Osteocyte (in vitro differentiated cells): Measurements from ENCODE around the gene TCF25. TPM values are rescaled to one million over a fixed set of nuclear protein-coding genes. Genes with fewer than 3 reads are reported as not detected.

Source experiments
- DNase-seq: peaks from one replicate; pipeline ENCODE4 v3.0.0; 2021; ENCODE audit warnings: mixed read lengths; ENCODE audit not compliant: unreplicated experiment; ENCODE audit errors: extremely low spot score
- H3K27ac Mint-ChIP-seq: one replicate; pipeline ENCODE4 v1.8.0; 2021; ENCODE audit warnings: mild to moderate bottlenecking, mixed read lengths; ENCODE audit not compliant: unreplicated experiment
- H3K27me3 Mint-ChIP-seq: one replicate; pipeline ENCODE4 v1.8.0; 2021; ENCODE audit warnings: mixed read lengths; ENCODE audit not compliant: unreplicated experiment
- H3K36me3 Mint-ChIP-seq: one replicate; pipeline ENCODE4 v1.8.0; 2021; ENCODE audit warnings: mixed read lengths; ENCODE audit not compliant: unreplicated experiment
- H3K4me1 Mint-ChIP-seq: one replicate; pipeline ENCODE4 v1.8.0; 2021; ENCODE audit warnings: mixed read lengths; ENCODE audit not compliant: unreplicated experiment
- H3K4me3 Mint-ChIP-seq: one replicate; pipeline ENCODE4 v1.8.0; 2021; ENCODE audit warnings: mild to moderate bottlenecking, moderate library complexity, mixed read lengths; ENCODE audit not compliant: unreplicated experiment
- H3K9me3 Mint-ChIP-seq: one replicate; pipeline ENCODE4 v1.8.0; 2021; ENCODE audit warnings: mixed read lengths; ENCODE audit not compliant: unreplicated experiment
- total RNA-seq: library from RNA; stranded (reverse); gene quantifications from 2 replicates; pipeline ENCODE4 v1.2.1, GENCODE V29; 2021
- TF ChIP-seq, protein P1 (sequence below): fragments of 200-600 bp; sonication (generic); IDR thresholded peaks from 2 replicates; pipeline ENCODE4 v1.5.0; 2021; ENCODE audit warnings: antibody characterized with exemption, mild to moderate bottlenecking, moderate library complexity

The TCF25 gene
- total RNA-seq, 1 donor from 2014 or later, result 251 TPM

DNA sequence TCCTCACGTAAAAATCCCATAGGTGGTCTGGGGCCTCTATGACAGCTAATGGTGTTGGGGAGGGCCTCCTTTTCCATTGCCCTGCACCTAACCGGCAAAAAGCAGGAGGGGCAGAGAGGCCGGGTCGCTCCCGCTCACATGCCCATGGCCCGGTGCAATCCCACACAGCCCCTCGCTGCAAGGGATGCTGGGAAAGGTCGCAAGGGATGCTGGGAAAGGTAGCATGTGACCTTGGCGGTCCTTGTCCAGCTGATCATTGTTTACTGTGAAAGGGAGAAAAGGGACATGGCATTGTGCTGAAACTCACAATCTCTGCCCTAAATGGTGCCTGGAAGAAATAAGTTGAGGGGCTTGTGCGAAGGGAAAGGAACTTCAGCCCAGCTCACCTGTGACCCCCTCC lies 85.2 kb downstream of the TCF25 start:
- no peak for DNase-seq
- Mint-ChIP-seq H3K27ac (no peak overlapping the region), H3K36me3 (peaks cover 25% of the 10 kb centered on the region), H3K27me3 (no peaks in the 10 kb centered on the region), H3K4me3 (no peak overlapping the region), H3K4me1 (no peaks in the 10 kb centered on the region), H3K9me3 (no peaks in the 10 kb centered on the region)
- TF ChIP-seq, protein P1, sequence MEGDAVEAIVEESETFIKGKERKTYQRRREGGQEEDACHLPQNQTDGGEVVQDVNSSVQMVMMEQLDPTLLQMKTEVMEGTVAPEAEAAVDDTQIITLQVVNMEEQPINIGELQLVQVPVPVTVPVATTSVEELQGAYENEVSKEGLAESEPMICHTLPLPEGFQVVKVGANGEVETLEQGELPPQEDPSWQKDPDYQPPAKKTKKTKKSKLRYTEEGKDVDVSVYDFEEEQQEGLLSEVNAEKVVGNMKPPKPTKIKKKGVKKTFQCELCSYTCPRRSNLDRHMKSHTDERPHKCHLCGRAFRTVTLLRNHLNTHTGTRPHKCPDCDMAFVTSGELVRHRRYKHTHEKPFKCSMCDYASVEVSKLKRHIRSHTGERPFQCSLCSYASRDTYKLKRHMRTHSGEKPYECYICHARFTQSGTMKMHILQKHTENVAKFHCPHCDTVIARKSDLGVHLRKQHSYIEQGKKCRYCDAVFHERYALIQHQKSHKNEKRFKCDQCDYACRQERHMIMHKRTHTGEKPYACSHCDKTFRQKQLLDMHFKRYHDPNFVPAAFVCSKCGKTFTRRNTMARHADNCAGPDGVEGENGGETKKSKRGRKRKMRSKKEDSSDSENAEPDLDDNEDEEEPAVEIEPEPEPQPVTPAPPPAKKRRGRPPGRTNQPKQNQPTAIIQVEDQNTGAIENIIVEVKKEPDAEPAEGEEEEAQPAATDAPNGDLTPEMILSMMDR, result no peak

- no peak overlapping the region for H3K4me3 Mint-ChIP-seq
These were observed 87.6 kb downstream of the TCF25 start for GRCh38 chr16:89960966-89961365.

More at GRCh38 chr16:89960966-89961365, 87.6 kb downstream of the TCF25 start:
- TF ChIP-seq, protein P1, result no peak
- no peaks in the 10 kb centered on the region for H3K27me3 Mint-ChIP-seq
- no peak for DNase-seq
- peaks cover 28% of the 10 kb centered on the region for H3K36me3 Mint-ChIP-seq
- no peaks in the 10 kb centered on the region for H3K9me3 Mint-ChIP-seq
- H3K4me1 Mint-ChIP-seq, result no peaks in the 10 kb centered on the region
- no peak overlapping the region for H3K27ac Mint-ChIP-seq

Other genes with a start within 250 kb of the TCF25 start
- gene CHMP1A, start 215.9 kb upstream of the TCF25 start, total RNA-seq, result 92.5 and 94.1 TPM in 2 replicates
- 15.8 and 18.3 TPM in 2 replicates for gene SPATA33, start 215.8 kb upstream of the TCF25 start, total RNA-seq
- gene CDK10, start 186.9 kb upstream of the TCF25 start, total RNA-seq, result 67.2 and 91.5 TPM in 2 replicates
- 9.5 and 12.3 TPM in 2 replicates for gene SPATA2L, start 171.9 kb upstream of the TCF25 start, total RNA-seq
- gene VPS9D1, start 152.7 kb upstream of the TCF25 start, total RNA-seq, result 22.0 TPM in 2 replicates
- gene ZNF276, start 152.1 kb upstream of the TCF25 start, total RNA-seq, result 21.3 and 23.0 TPM in 2 replicates
- gene FANCA, start 56.9 kb upstream of the TCF25 start, total RNA-seq, result 14.6 and 14.7 TPM in 2 replicates
- 4.1 and 4.6 TPM in 2 replicates for gene SPIRE2, start 45.1 kb upstream of the TCF25 start, total RNA-seq
- 6.5 and 6.9 TPM in 2 replicates for gene MC1R, start 45.3 kb downstream of the TCF25 start, total RNA-seq
- 84.9 and 95.8 TPM in 2 replicates for gene TUBB3, start 49.8 kb downstream of the TCF25 start, total RNA-seq
- 78.7 and 82.8 TPM in 2 replicates for gene DEF8, start 75.2 kb downstream of the TCF25 start, total RNA-seq
- 0.78 and 1.3 TPM in 2 replicates for gene DBNDD1, start 145.9 kb downstream of the TCF25 start, total RNA-seq
- not detected in 2 replicates for gene PRDM7, start 203.7 kb downstream of the TCF25 start, total RNA-seq